AG04450 (cell line): ENCODE data around the gene GAB1. TPM values are rescaled to one million over a fixed set of nuclear protein-coding genes. Genes with fewer than 3 reads are reported as not detected.
A peak's percentile ranks its signal among the peaks of the same experiment; 100 is the strongest.

Experiments
- CTCF ChIA-PET: fragments of 300-600, 350-600 bp; formaldehyde crosslinking; extraction: SDS; loops from one replicate; lab custom pipeline; 2022; ENCODE audit warnings: antibody characterized with exemption, inconsistent platforms; lab: Charles Lee
- POLR2A ChIA-PET: fragments of 350-600 bp; formaldehyde crosslinking; extraction: SDS; loops from one replicate; lab custom pipeline; 2021; ENCODE audit warnings: antibody characterized with exemption, inconsistent platforms; lab: Yijun Ruan, JAX
- DNase-seq: peaks from one replicate; pipeline ENCODE4 v3.0.0-alpha.2; 2011; ENCODE audit warnings: low read depth, low spot score
- H3K27ac ChIP-seq: one replicate; pipeline ENCODE4 v1.5.1; 2012; ENCODE audit warnings: low read depth, low read length, control low read depth
- H3K27me3 ChIP-seq: one replicate; pipeline ENCODE4 v1.6.0; 2012; ENCODE audit warnings: low read length; ENCODE audit not compliant: control insufficient read depth, insufficient read depth
- H3K4me3 ChIP-seq: 2 replicates; pipeline ENCODE4 v1.5.1; 2011; ENCODE audit warnings: mild to moderate bottlenecking, low read depth, low read length, control low read depth
- H3K9me3 ChIP-seq: 2 replicates; pipeline ENCODE4 v1.5.1; 2012; ENCODE audit warnings: low read length; ENCODE audit not compliant: control insufficient read depth, insufficient read depth
- polyA plus RNA-seq: library from polyadenylated mRNA; depleted of rRNA; stranded (reverse); fragments of >200 nt; gene quantifications from 2 replicates; pipeline ENCODE4 v1.2.3, GENCODE V29; 2011
- TF ChIP-seq, protein P1 (sequence below): IDR thresholded peaks from 2 replicates; pipeline ENCODE4 v1.5.1; 2011; ENCODE audit warnings: low read depth, low read length, control low read depth, inconsistent platforms

Gene GAB1
- polyA plus RNA-seq, 1 experiment, result 13.8 TPM

DNA sequence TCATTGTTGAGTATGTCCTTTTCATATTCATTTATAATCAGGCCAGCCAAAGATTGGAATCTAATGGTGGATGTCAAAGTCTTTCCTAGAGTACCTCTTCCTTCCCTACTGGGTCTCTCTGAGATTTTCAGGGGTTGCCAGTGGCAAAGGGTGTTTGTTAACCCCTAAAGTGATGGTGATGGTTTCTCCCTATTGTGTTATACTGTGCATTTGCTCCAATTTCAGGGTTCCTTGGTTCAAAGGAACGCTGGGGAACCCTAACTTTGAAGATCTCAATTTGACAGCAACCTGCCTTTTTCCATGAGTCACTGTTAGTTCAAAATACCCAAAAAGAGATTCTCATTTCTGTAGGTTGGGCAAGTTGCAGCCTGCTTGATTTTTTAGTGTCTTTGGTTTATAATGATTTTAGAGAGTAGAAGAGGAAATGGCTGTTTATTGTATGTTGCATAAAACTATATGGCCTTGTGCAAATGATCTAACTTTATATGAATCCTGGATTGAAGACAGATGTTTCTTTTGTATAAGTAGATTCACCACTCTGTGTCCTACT is 23.0 kb downstream of the GAB1 start:
- Histone ChIP-seq H3K27ac (peak overlapping the region; percentile 32), H3K4me3 (no peak overlapping the region), H3K9me3 (no peaks in the 10 kb centered on the region), H3K27me3 (no peaks in the 10 kb centered on the region)
- TF ChIP-seq, protein P1, sequence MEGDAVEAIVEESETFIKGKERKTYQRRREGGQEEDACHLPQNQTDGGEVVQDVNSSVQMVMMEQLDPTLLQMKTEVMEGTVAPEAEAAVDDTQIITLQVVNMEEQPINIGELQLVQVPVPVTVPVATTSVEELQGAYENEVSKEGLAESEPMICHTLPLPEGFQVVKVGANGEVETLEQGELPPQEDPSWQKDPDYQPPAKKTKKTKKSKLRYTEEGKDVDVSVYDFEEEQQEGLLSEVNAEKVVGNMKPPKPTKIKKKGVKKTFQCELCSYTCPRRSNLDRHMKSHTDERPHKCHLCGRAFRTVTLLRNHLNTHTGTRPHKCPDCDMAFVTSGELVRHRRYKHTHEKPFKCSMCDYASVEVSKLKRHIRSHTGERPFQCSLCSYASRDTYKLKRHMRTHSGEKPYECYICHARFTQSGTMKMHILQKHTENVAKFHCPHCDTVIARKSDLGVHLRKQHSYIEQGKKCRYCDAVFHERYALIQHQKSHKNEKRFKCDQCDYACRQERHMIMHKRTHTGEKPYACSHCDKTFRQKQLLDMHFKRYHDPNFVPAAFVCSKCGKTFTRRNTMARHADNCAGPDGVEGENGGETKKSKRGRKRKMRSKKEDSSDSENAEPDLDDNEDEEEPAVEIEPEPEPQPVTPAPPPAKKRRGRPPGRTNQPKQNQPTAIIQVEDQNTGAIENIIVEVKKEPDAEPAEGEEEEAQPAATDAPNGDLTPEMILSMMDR, result no peak
- POLR2A ChIA-PET, result no interaction called here
- CTCF ChIA-PET, result no interaction called here
- no peak for DNase-seq

DNA sequence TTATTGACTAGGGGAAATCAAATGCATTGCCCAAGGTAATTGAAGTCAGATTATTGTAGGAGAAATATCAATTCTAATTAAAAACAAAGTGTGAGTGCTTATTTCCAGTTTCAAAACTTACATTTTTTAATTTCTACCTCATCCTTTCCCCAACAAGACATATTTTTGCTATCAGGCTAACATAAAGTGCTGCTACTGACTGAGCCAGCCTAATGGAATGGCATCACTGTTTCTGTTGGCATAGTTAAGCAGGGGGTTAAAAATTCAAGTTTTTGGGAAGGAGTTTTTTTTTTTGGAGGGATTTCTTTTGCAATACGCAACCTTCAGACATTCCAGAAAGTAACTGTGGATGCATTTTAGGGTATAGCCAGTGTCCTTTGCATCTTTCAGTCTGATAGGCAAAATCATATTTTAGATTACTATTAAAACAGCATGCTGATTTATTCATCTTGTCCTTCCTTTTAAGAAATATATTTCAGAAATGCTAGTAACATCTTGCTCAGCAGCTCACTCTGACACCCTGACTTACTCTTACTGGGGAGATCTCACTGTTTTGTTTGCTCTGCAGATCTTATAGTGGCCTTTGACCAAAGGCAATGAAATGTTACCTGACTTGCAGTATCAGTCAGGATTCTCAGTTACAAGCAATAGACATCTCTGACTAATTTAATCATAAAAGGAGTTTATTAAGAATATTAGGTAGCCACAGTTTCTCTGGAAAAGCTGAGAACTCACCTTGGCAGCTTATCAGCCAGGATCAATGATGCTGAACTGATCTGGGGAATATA is 24.4 kb downstream of the GAB1 start:
- no peaks in the 10 kb centered on the region for H3K27me3 ChIP-seq
- no peak overlapping the region for H3K4me3 ChIP-seq
- TF ChIP-seq, protein P1, result no peak
- DNase-seq, result no peak
- CTCF ChIA-PET, result interaction anchor here (0.6 kb wide), 1 partner anchor 160 kb away, joined by 3 read pairs; no protein-coding TSS in a partner anchor
- no peaks in the 10 kb centered on the region for H3K9me3 ChIP-seq
- POLR2A ChIA-PET, result no interaction called here
- H3K27ac ChIP-seq, result no peak overlapping the region

DNA sequence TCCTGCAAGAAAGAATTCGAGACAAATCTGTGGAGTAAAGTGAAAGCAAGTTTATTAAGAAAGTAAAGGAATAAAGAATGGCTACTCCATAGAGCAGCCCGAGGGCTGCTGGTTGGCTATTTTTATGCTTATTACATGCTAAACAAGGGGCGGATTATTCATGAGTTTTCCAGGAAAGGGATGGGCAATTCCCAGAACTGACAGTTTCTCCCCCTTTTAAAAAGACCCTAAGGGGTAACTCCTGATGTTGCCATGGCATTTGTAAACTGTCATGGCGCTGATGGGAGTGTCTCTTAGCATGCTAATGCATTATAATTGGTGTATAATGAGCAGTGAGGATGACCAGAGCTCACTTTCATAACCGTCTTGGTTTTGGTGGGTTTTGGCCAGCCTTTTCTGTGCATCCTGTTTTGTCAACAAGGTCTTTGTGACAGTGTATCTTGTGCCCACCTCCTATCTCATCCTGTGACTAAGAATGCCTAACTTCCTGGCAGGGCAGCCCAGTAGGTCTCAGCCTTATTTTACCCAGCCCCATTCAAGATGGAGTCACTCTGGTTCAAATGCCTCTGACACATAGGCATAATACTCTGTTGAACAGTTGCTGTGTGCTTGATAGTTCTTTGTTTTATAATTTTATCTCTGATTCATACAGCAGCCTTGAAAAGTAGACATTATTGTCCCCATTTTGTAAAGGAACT is 25.8 kb downstream of the GAB1 start:
- Histone ChIP-seq H3K9me3 (no peaks in the 10 kb centered on the region), H3K4me3 (no peak overlapping the region), H3K27ac (no peak overlapping the region), H3K27me3 (no peaks in the 10 kb centered on the region)
- DNase-seq, result no peak
- TF ChIP-seq, protein P1, result no peak
- ChIA-PET CTCF (interaction anchor here (0.6 kb wide), 1 partner anchor 15 kb away, joined by 6 read pairs; no protein-coding TSS in a partner anchor), POLR2A (no interaction called here)

DNA sequence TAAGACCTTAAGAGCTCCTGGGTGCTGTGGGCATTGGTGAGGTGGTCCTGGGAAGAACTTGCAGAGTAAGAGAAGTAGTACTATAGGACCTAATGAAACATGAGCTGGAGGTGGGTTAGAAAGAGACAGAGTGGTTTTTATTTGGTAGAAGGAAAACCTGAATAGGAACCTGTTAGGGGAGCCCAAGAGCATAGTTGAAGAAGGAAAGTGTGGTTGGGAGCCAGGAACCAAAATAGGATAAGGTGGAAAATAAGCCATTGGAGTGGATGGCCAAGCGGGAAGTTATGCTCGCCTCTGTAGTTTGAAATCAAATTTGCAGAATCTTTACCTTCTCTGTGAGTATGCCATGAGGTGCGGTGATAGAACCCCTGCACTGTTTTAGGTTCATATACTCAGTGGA is 26.7 kb downstream of the GAB1 start:
- TF ChIP-seq, protein P1, result no peak
- CTCF ChIA-PET, result interaction anchor here (0.6 kb wide), 1 partner anchor 14 kb away, joined by 6 read pairs; no protein-coding TSS in a partner anchor
- H3K9me3 ChIP-seq, result no peaks in the 10 kb centered on the region
- H3K4me3 ChIP-seq, result no peak overlapping the region
- DNase-seq, result no peak
- no peaks in the 10 kb centered on the region for H3K27me3 ChIP-seq
- POLR2A ChIA-PET, result no interaction called here
- H3K27ac ChIP-seq, result no peak overlapping the region

DNA sequence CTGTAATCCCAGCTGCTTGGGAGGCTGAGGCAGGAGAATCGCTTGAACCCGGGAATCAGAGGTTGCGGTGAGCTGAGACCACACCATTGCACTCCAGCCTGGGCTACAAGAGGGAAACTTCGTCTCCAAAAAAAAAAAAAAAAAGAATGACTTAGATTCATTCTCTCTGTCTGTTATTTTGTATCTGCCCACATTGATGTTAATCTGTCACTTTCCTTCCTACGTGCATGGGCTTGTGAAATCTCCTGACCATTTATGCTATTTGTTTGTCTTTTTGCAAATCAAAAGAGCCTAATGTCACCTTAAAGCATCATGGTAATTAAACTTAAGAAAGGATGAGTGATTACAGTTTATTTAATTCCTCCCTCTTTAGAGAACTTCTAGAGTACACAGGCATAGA is 27.4 kb downstream of the GAB1 start:
- Histone ChIP-seq H3K27ac (no peak overlapping the region), H3K4me3 (no peak overlapping the region), H3K9me3 (no peaks in the 10 kb centered on the region), H3K27me3 (no peaks in the 10 kb centered on the region)
- ChIA-PET CTCF (no interaction called here), POLR2A (no interaction called here)
- TF ChIP-seq, protein P1, result no peak
- no peak for DNase-seq
